Loucy (cell line): ENCODE results near the gene KCNJ15.

Experiments
- H2AFZ ChIP-seq: fragments of 200-600 bp; sonication (generic); 2 replicates; pipeline ENCODE4 v1.6.0; 2016; ENCODE audit warnings: antibody characterized with exemption, mild to moderate bottlenecking, low read length, moderate library complexity
- H3F3A ChIP-seq: fragments of 200-600 bp; 2 replicates; pipeline ENCODE4 v1.6.0; 2016; ENCODE audit warnings: antibody characterized with exemption, low read depth, mild to moderate bottlenecking
- H3K27me3 ChIP-seq: fragments of 200-600 bp; sonication (generic); 2 replicates; pipeline ENCODE4 v1.6.1; 2014; ENCODE audit warnings: low read length, mild to moderate bottlenecking; ENCODE audit not compliant: insufficient read depth, poor library complexity, severe bottlenecking
- H3K36me3 ChIP-seq: fragments of 200-600 bp; sonication (generic); 2 replicates; pipeline ENCODE4 v1.6.1; 2016; ENCODE audit warnings: low read length; ENCODE audit not compliant: insufficient read depth
- H3K4me1 ChIP-seq: fragments of 200-600 bp; sonication (generic); 2 replicates; pipeline ENCODE4 v1.5.1; 2014; ENCODE audit warnings: low read length, mild to moderate bottlenecking; ENCODE audit not compliant: insufficient read depth, poor library complexity, severe bottlenecking
- H3K4me2 ChIP-seq: fragments of 200-600 bp; sonication (generic); 2 replicates; pipeline ENCODE4 v1.6.0; 2014; ENCODE audit warnings: antibody characterized with exemption, low read length, low read depth, mild to moderate bottlenecking; ENCODE audit not compliant: poor library complexity, severe bottlenecking
- H3K4me3 ChIP-seq: fragments of 200-600 bp; sonication (generic); 2 replicates; pipeline ENCODE4 v1.5.1; 2014; ENCODE audit warnings: low read length, mild to moderate bottlenecking, mixed read lengths; ENCODE audit not compliant: poor library complexity, severe bottlenecking
- H3K79me2 ChIP-seq: fragments of 200-600 bp; sonication (generic); 2 replicates; pipeline ENCODE4 v1.6.1; 2014; ENCODE audit warnings: low read length; ENCODE audit not compliant: insufficient read depth
- H3K9ac ChIP-seq: fragments of 200-600 bp; sonication (generic); 2 replicates; pipeline ENCODE4 v1.6.0; 2014; ENCODE audit warnings: mild to moderate bottlenecking, low read depth, low read length, moderate library complexity; ENCODE audit not compliant: poor library complexity, severe bottlenecking
- H3K9me2 ChIP-seq: fragments of 200-600 bp; sonication (generic); replicated peaks from 2 replicates; pipeline ENCODE4 v1.6.1; 2016; ENCODE audit warnings: low read depth, low read length, mixed read lengths
- H3K9me3 ChIP-seq: fragments of 200-600 bp; sonication (generic); 2 replicates; pipeline ENCODE4 v1.6.1; 2014; ENCODE audit warnings: mild to moderate bottlenecking, antibody characterized with exemption, low read length, low read depth; ENCODE audit not compliant: insufficient read depth
- H4K20me1 ChIP-seq: fragments of 200-600 bp; sonication (generic); 2 replicates; pipeline ENCODE4 v1.6.0; 2014; ENCODE audit warnings: antibody characterized with exemption, low read length, mild to moderate bottlenecking; ENCODE audit not compliant: insufficient read depth, poor library complexity, severe bottlenecking
- EZH2phosphoT487 ChIP-seq: fragments of 200-600 bp; IDR thresholded peaks from 2 replicates; pipeline ENCODE4 v1.6.1; 2018; ENCODE audit warnings: antibody characterized with exemption, mild to moderate bottlenecking, moderate library complexity, borderline replicate concordance
- TF ChIP-seq, protein P1 (sequence below): fragments of 200-600 bp; sonication (generic); conservative IDR thresholded peaks from 2 replicates; pipeline ENCODE4 v1.5.1; 2014; ENCODE audit warnings: mild to moderate bottlenecking, antibody characterized with exemption, low read length

Gene KCNJ15

DNA sequence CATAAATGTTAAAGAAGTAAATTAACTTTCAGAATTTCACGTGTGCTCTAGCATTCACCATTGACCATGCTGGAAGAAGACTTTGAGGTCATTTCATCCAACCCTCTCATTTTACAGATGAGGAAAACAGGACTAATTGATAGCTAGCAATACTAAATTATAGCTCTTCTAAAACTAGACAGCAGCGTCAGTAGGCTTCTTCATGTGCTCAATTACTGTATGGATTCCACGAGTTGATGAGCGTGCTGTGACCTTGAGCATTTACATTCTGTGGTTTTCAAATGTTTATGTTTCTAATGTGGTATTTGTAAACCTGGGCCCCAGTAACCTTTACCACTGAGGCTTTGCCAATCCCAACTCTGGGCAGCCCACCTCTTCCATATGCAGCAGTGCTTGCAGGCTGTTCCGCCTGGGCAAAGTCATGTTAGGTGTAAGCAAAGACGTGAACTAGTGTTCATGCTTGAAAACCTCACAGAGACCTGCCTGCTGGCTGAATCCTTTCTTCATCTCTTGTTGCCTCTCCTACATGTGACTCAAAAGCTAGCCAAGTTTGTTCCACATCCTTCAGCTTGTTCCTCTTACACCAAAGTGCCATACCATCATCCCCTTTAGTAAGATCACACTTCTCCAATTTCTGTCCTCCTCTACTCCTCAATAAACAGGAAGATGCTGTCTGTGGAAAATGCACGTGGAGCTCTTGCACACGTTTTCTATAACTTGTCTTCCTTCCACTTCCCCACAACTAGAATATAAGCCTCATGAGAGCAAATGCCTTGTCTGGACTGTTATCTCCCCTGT is 17.2 kb downstream of the KCNJ15 start:
- Histone ChIP-seq H3K4me3 (no peak overlapping the region), H3K9me3 (no peaks in the 10 kb centered on the region), H4K20me1 (no peaks in the 10 kb centered on the region), H3K79me2 (no peaks in the 10 kb centered on the region), H3K27me3 (no peaks in the 10 kb centered on the region), H3K4me1 (no peaks in the 10 kb centered on the region), H3F3A (no peaks in the 10 kb centered on the region), H3K9ac (no peak overlapping the region), H2AFZ (no peak overlapping the region), H3K9me2 (no peaks in the 10 kb centered on the region), H3K36me3 (no peaks in the 10 kb centered on the region), H3K4me2 (no peak overlapping the region)
- TF ChIP-seq EZH2phosphoT487 = no peak
- TF ChIP-seq, protein P1, sequence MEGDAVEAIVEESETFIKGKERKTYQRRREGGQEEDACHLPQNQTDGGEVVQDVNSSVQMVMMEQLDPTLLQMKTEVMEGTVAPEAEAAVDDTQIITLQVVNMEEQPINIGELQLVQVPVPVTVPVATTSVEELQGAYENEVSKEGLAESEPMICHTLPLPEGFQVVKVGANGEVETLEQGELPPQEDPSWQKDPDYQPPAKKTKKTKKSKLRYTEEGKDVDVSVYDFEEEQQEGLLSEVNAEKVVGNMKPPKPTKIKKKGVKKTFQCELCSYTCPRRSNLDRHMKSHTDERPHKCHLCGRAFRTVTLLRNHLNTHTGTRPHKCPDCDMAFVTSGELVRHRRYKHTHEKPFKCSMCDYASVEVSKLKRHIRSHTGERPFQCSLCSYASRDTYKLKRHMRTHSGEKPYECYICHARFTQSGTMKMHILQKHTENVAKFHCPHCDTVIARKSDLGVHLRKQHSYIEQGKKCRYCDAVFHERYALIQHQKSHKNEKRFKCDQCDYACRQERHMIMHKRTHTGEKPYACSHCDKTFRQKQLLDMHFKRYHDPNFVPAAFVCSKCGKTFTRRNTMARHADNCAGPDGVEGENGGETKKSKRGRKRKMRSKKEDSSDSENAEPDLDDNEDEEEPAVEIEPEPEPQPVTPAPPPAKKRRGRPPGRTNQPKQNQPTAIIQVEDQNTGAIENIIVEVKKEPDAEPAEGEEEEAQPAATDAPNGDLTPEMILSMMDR = no peak

DNA sequence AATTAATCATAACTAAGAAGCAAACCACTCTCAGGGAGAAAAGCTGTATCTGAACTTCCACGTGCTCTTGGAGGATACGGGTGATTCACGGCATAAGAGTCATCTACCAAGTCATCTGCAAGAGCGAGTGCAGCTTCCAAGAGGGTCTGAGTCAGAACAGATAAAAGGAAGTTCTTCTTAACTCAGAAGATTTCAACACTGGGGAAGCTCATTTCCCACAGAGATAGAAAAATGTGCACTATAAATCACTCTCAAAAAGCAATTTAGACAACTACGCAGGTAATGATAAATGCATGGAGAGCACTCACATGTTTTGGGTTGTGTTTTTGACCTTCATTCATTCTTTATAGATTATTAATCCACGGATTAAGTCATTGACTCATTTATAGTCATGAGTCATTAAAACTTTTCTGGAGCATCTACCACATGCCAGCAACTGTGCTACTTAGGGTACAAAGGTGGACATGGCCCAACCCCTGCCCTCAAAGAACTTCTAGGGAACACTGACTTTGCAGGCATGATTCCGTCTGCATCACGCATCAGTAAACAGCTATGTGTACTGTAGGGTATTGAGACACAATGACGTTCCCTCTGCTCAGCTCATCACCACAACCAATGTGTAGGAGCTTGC is 20.8 kb downstream of the KCNJ15 start:
- Histone ChIP-seq H3K4me1 (no peaks in the 10 kb centered on the region), H3K9ac (no peak overlapping the region), H4K20me1 (no peaks in the 10 kb centered on the region), H3K36me3 (no peaks in the 10 kb centered on the region), H2AFZ (no peak overlapping the region), H3K9me2 (no peaks in the 10 kb centered on the region), H3K27me3 (no peaks in the 10 kb centered on the region), H3F3A (no peaks in the 10 kb centered on the region), H3K4me2 (no peak overlapping the region), H3K9me3 (no peaks in the 10 kb centered on the region), H3K79me2 (no peaks in the 10 kb centered on the region), H3K4me3 (no peak overlapping the region)
- no peak for TF ChIP-seq EZH2phosphoT487
- TF ChIP-seq, protein P1 = no peak

DNA sequence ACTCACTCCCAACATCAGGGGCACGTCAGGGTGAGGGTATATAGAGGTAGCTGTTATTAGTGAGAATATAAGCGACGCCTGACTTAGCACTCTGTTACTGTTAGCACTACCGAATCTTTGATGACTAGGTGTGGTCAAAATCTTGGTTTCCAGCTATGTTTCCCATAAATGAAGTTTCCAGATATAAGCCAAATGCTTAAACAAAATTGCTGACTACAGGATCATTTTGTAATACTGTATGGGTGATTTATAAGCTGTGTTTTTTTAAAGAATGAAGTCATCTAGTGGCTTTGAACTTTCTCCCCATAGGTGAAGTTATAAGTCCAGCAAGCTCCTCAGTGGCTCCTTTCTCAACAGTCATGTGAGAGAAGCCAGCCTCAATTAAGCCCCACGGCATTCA is 23.7 kb downstream of the KCNJ15 start:
- no peaks in the 10 kb centered on the region for H4K20me1 ChIP-seq
- no peak overlapping the region for H2AFZ ChIP-seq
- no peaks in the 10 kb centered on the region for H3K27me3 ChIP-seq
- H3K36me3 ChIP-seq = no peaks in the 10 kb centered on the region
- no peak overlapping the region for H3K9ac ChIP-seq
- no peaks in the 10 kb centered on the region for H3K79me2 ChIP-seq
- no peaks in the 10 kb centered on the region for H3K9me3 ChIP-seq
- no peak overlapping the region for H3K4me3 ChIP-seq
- no peaks in the 10 kb centered on the region for H3F3A ChIP-seq
- no peak overlapping the region for H3K4me2 ChIP-seq
- no peaks in the 10 kb centered on the region for H3K9me2 ChIP-seq
- no peaks in the 10 kb centered on the region for H3K4me1 ChIP-seq
- TF ChIP-seq EZH2phosphoT487 = no peak
- TF ChIP-seq, protein P1 = no peak
